A673 (cell line): ENCODE results near the gene CXCL8. TPM values are rescaled to one million over a fixed set of nuclear protein-coding genes. Genes with fewer than 3 reads are reported as not detected.

ENCODE experiments used
- BruUV-seq: library from RNA; stranded (reverse); fragments of 400-500 nt; replicated peaks from 2 replicates; lab custom pipeline; 2021; lab: Mats Ljungman, UMichigan
- CTCF ChIA-PET: fragments of 300-600 bp; sonication (Branson Sonifier 250); formaldehyde crosslinking; loops from one replicate; lab custom pipeline; 2022; ENCODE audit warnings: antibody characterized with exemption; lab: Charles Lee
- POLR2A ChIA-PET: fragments of 300-600 bp; sonication (Branson Sonifier 250); formaldehyde crosslinking; loops from one replicate; lab custom pipeline; 2022; ENCODE audit warnings: antibody characterized with exemption; ENCODE audit not compliant: low non-redundant PET; lab: Charles Lee
- DNase-seq: peaks from one replicate; pipeline ENCODE4 v3.0.0-alpha.2; 2015; ENCODE audit warnings: low spot score
- H3K27ac ChIP-seq: fragments of 200-600 bp; sonication (generic); 2 replicates; pipeline ENCODE4 v1.5.1; 2016; ENCODE audit warnings: mixed run types, low read depth, mild to moderate bottlenecking, mixed read lengths, antibody characterized with exemption, low read length; ENCODE audit not compliant: poor library complexity, severe bottlenecking
- H3K27me3 ChIP-seq: fragments of 200-600 bp; sonication (generic); replicated peaks from 2 replicates; pipeline ENCODE4 v1.6.1; 2017; ENCODE audit warnings: mixed run types, low read depth, mild to moderate bottlenecking, mixed read lengths, antibody characterized with exemption, low read length; ENCODE audit not compliant: insufficient read depth, poor library complexity
- H3K36me3 ChIP-seq: fragments of 200-600 bp; sonication (generic); 2 replicates; pipeline ENCODE4 v1.6.1; 2016; ENCODE audit warnings: mixed run types, mild to moderate bottlenecking, mixed read lengths, antibody characterized with exemption, low read length; ENCODE audit not compliant: insufficient read depth, poor library complexity, severe bottlenecking
- H3K4me1 ChIP-seq: fragments of 200-600 bp; sonication (generic); 2 replicates; pipeline ENCODE4 v1.6.1; 2017; ENCODE audit warnings: mixed run types, mild to moderate bottlenecking, mixed read lengths, antibody characterized with exemption, low read length; ENCODE audit not compliant: insufficient read depth, poor library complexity, severe bottlenecking
- H3K4me3 ChIP-seq: fragments of 200-600 bp; sonication (generic); 2 replicates; pipeline ENCODE4 v1.5.1; 2016; ENCODE audit warnings: low read depth, mixed run types, mild to moderate bottlenecking, mixed read lengths, low read length; ENCODE audit not compliant: poor library complexity, severe bottlenecking
- H3K9me3 ChIP-seq: fragments of 200-600 bp; sonication (generic); 2 replicates; pipeline ENCODE4 v1.6.1; 2016; ENCODE audit warnings: mixed run types, low read depth, mild to moderate bottlenecking, mixed read lengths, antibody characterized with exemption, low read length; ENCODE audit not compliant: poor library complexity, severe bottlenecking
- CTCF ChIP-seq: fragments of 300-800, 200-600 bp; sonication (generic); conservative IDR thresholded peaks from 2 replicates; pipeline ENCODE4 v1.5.1; 2017; ENCODE audit warnings: low read depth, mild to moderate bottlenecking, antibody characterized with exemption, low read length, moderate library complexity, mixed read lengths
- EZH2 ChIP-seq: fragments of 200-600 bp; sonication (generic); IDR thresholded peaks from 2 replicates; pipeline ENCODE4 v1.6.1; 2017; ENCODE audit warnings: borderline replicate concordance, low read depth, mild to moderate bottlenecking, mixed read lengths, antibody characterized with exemption, low read length; ENCODE audit not compliant: poor library complexity, severe bottlenecking
- intact Hi-C: fragments of 100-400 bp; cut with micrococcal nuclease; formaldehyde crosslinking; loops from one replicate; pipeline ENCODE4 v1.10.0; 2022; ENCODE audit not compliant: unreplicated experiment
- total RNA-seq: library from RNA; stranded (reverse); gene quantifications from 2 replicates; pipeline ENCODE4 v1.2.3, GENCODE V29; 2021

CXCL8 gene
- total RNA-seq, 1 experiment from 2014 or later: 2.7 TPM

GRCh38 chr4:73706811-73707210, 33.6 kb upstream of the CXCL8 start:
- CTCF ChIA-PET: no interaction called here
- Histone ChIP-seq H3K4me1 (peaks cover 17% of the 10 kb centered on the region), H3K27me3 (no peaks in the 10 kb centered on the region), H3K4me3 (no peak overlapping the region), H3K36me3 (no peaks in the 10 kb centered on the region), H3K27ac (no peak overlapping the region), H3K9me3 (no peaks in the 10 kb centered on the region)
- TF ChIP-seq EZH2: no peak
- no peak for TF ChIP-seq CTCF
- no peak for DNase-seq
- intact Hi-C loops: no loop called here
- BruUV-seq: no TSS peak
- POLR2A ChIA-PET: no interaction called here

GRCh38 chr4:73707269-73707875, 33.0 kb upstream of the CXCL8 start:
- Histone ChIP-seq H3K4me1 (peaks cover 17% of the 10 kb centered on the region), H3K27me3 (no peaks in the 10 kb centered on the region), H3K27ac (no peak overlapping the region), H3K9me3 (no peaks in the 10 kb centered on the region), H3K36me3 (no peaks in the 10 kb centered on the region), H3K4me3 (no peak overlapping the region)
- POLR2A ChIA-PET: no interaction called here
- CTCF ChIA-PET: no interaction called here
- TF ChIP-seq CTCF: no peak
- no peak for TF ChIP-seq EZH2
- BruUV-seq: no TSS peak
- intact Hi-C loops: no loop called here
- DNase-seq: no peak

- H3K4me1 ChIP-seq: peaks cover 17% of the 10 kb centered on the region
- no peak overlapping the region for H3K4me3 ChIP-seq
- no TSS peak for BruUV-seq
- no peak for TF ChIP-seq EZH2
- no peak for TF ChIP-seq CTCF
- no peak overlapping the region for H3K27ac ChIP-seq
- no peaks in the 10 kb centered on the region for H3K27me3 ChIP-seq
- CTCF ChIA-PET: no interaction called here
- DNase-seq: peak; percentile 78
- H3K9me3 ChIP-seq: no peaks in the 10 kb centered on the region
- H3K36me3 ChIP-seq: no peaks in the 10 kb centered on the region
- intact Hi-C loops: no loop called here
- POLR2A ChIA-PET: no interaction called here
Measured at GRCh38 chr4:73707918-73708577, 32.3 kb upstream of the CXCL8 start.
